Ascending aorta (tissue), 2 donors: ENCODE data around the gene DARS1. TPM values are rescaled to one million over a fixed set of nuclear protein-coding genes. Genes with fewer than 3 reads are reported as not detected.

ENCODE experiments used
- DNase-seq, 2 donors: peaks; one replicate each; pipeline ENCODE4 v3.0.0-alpha.2; 2019; ENCODE audit warnings: low spot score in 2 of 2
- H3K27ac ChIP-seq, 2 donors: fragments of 200-600 bp; sonication (generic); one replicate each; pipeline ENCODE4 v1.5.1; 2016 to 2017; ENCODE audit warnings: mild to moderate bottlenecking in 1 of 2
- H3K27me3 ChIP-seq: fragments of 200-600 bp; sonication (generic); one replicate; pipeline ENCODE4 v1.5.1; 2017
- H3K36me3 ChIP-seq, 2 donors: fragments of 200-600 bp; sonication (generic); one replicate each; pipeline ENCODE4 v1.5.1; 2016
- H3K4me1 ChIP-seq, 2 donors: fragments of 200-600 bp; sonication (generic); one replicate each; pipeline ENCODE4 v1.5.1; 2016 to 2017; ENCODE audit warnings: mild to moderate bottlenecking in 1 of 2
- H3K4me3 ChIP-seq, 2 donors: fragments of 200-600 bp; sonication (generic); one replicate each; pipeline ENCODE4 v1.5.1; 2016 to 2017; ENCODE audit warnings: mild to moderate bottlenecking in 1 of 2
- H3K9me3 ChIP-seq, 2 donors: fragments of 200-600 bp; sonication (generic); one replicate each; pipeline ENCODE4 v1.5.1; 2016
- CTCF ChIP-seq, 3 experiments: fragments of 200-600 bp in 2 of 3; fragments of 450-650 bp in 1 of 3; sonication (generic) in 2 of 3; IDR thresholded peaks; one replicate each; pipeline ENCODE4 v1.5.1; 2016 to 2019; ENCODE audit warnings: antibody characterized with exemption in 3 of 3, mild to moderate bottlenecking in 1 of 3, moderate library complexity in 1 of 3
- intact Hi-C: fragments of 100-400 bp; cut with DNase I; formaldehyde crosslinking; loops from one replicate; pipeline ENCODE4 v1.15.1; 2023
- total RNA-seq: library from RNA; depleted of rRNA; stranded (reverse); fragments of >200 nt; gene quantifications from one replicate; pipeline ENCODE4 v1.1.0, GENCODE V29; 2016

The DARS1 gene
- total RNA-seq, 1 donor from 2014 or later: 11.6 TPM

- no peak for TF ChIP-seq CTCF (IDR thresholded peaks at IDR 0.05)
- H3K27ac ChIP-seq: no peak overlapping the region
- no peaks in the 10 kb centered on the region for H3K27me3 ChIP-seq
- no peaks in the 10 kb centered on the region for H3K9me3 ChIP-seq
- intact Hi-C loops: no loop called here
- H3K4me1 ChIP-seq: no peaks in the 10 kb centered on the region
- H3K4me3 ChIP-seq: no peak overlapping the region
- DNase-seq: no peak
- peaks cover 5 to 13% of the 10 kb centered on the region in 2 donors for H3K36me3 ChIP-seq
Measured at GRCh38 chr2:135944625-135945024, 40.8 kb downstream of the DARS1 start.

- H3K36me3 ChIP-seq: peaks cover 5 to 13% of the 10 kb centered on the region in 2 donors
- intact Hi-C loops: no loop called here
- H3K27ac ChIP-seq: no peak overlapping the region
- H3K4me3 ChIP-seq: no peak overlapping the region
- H3K4me1 ChIP-seq: no peaks in the 10 kb centered on the region
- H3K27me3 ChIP-seq: no peaks in the 10 kb centered on the region
- H3K9me3 ChIP-seq: no peaks in the 10 kb centered on the region
- no peak for TF ChIP-seq CTCF (IDR thresholded peaks at IDR 0.05)
- no peak for DNase-seq
Measured at GRCh38 chr2:135942936-135943688, 42.3 kb downstream of the DARS1 start.

- Histone ChIP-seq H3K36me3 (peaks cover 11 to 12% of the 10 kb centered on the region in 2 donors), H3K27me3 (no peaks in the 10 kb centered on the region), H3K4me3 (no peak overlapping the region), H3K27ac (no peak overlapping the region), H3K9me3 (no peaks in the 10 kb centered on the region), H3K4me1 (no peaks in the 10 kb centered on the region)
- no peak for DNase-seq
- intact Hi-C loops: no loop called here
- no peak for TF ChIP-seq CTCF (IDR thresholded peaks at IDR 0.05)
Measured at GRCh38 chr2:135936524-135936923, 48.9 kb downstream of the DARS1 start.

GRCh38 chr2:135935914-135936313 lies 49.5 kb downstream of the DARS1 start:
- no peak for DNase-seq
- intact Hi-C loops: no loop called here
- Histone ChIP-seq H3K36me3 (peaks cover 16 to 18% of the 10 kb centered on the region in 2 donors), H3K27ac (no peak overlapping the region), H3K4me1 (no peaks in the 10 kb centered on the region), H3K27me3 (no peaks in the 10 kb centered on the region), H3K4me3 (no peak overlapping the region), H3K9me3 (no peaks in the 10 kb centered on the region)
- TF ChIP-seq CTCF (IDR thresholded peaks at IDR 0.05): no peak

GRCh38 chr2:135931776-135932443 lies 53.5 kb downstream of the DARS1 start:
- no peak overlapping the region for H3K27ac ChIP-seq
- no peak for TF ChIP-seq CTCF (IDR thresholded peaks at IDR 0.05)
- no peaks in the 10 kb centered on the region for H3K4me1 ChIP-seq
- DNase-seq: no peak
- H3K9me3 ChIP-seq: no peaks in the 10 kb centered on the region
- H3K36me3 ChIP-seq: peaks cover 16 to 29% of the 10 kb centered on the region in 2 donors
- H3K27me3 ChIP-seq: no peaks in the 10 kb centered on the region
- intact Hi-C loops: no loop called here
- no peak overlapping the region for H3K4me3 ChIP-seq
